Caki2 (cell line): Measurements from ENCODE around the gene ALPI. TPM values are rescaled to one million over a fixed set of nuclear protein-coding genes. Genes with fewer than 3 reads are reported as not detected.

Source experiments
- DNase-seq: peaks from one replicate; pipeline ENCODE4 v3.0.0-alpha.2; 2015; ENCODE audit warnings: low read depth
- in situ Hi-C: cut with HindIII; loops from 2 replicates; pipeline ENCODE4 v1.10.0; 2016; ENCODE audit warnings: low sequenced_read_pairs, low pct_unique_long_range_greater_than_20kb, mixed read lengths
- total RNA-seq: library from RNA; depleted of rRNA; stranded (reverse); fragments of >200 nt; shearing (Covaris generic); gene quantifications from 2 replicates; pipeline ENCODE4 v1.2.3, GENCODE V29; 2014; ENCODE audit warnings: low replicate concordance; rRNA removed

The ALPI gene
- total RNA-seq, 1 experiment from 2014 or later: not detected

- DNase-seq: no peak
- in situ Hi-C loops: no loop called here
Observed at GRCh38 chr2:232503809-232504323, 47.9 kb downstream of the ALPI start.

GRCh38 chr2:232504438-232504837, 48.5 kb downstream of the ALPI start:
- no peak for DNase-seq
- in situ Hi-C loops: no loop called here

GRCh38 chr2:232505856-232506255, 49.9 kb downstream of the ALPI start:
- DNase-seq: no peak
- in situ Hi-C loops: no loop called here

GRCh38 chr2:232506709-232507108, 50.8 kb downstream of the ALPI start:
- DNase-seq: no peak
- in situ Hi-C loops: no loop called here

- no peak for DNase-seq
- in situ Hi-C loops: no loop called here
Observed at GRCh38 chr2:232508251-232508650, 52.3 kb downstream of the ALPI start.

Other genes starting within 250 kb of the ALPI start
- gene ALPP, start 77.4 kb upstream of the ALPI start, total RNA-seq: not detected in 2 replicates
- gene ALPG, start 49.3 kb upstream of the ALPI start, total RNA-seq: not detected in 2 replicates
- 1.0 TPM in 1 of 2 replicates, not detected in the other for gene ECEL1, start 31.7 kb downstream of the ALPI start, total RNA-seq
- not detected in 2 replicates for gene PRSS56, start 64.2 kb downstream of the ALPI start, total RNA-seq
- not detected in 2 replicates for gene CHRND, start 70.0 kb downstream of the ALPI start, total RNA-seq
- gene CHRNG, start 83.5 kb downstream of the ALPI start, total RNA-seq: not detected in 2 replicates
- 1.6 and 2.2 TPM in 2 replicates for gene TIGD1, start 94.4 kb downstream of the ALPI start, total RNA-seq
- 74.2 and 146 TPM in 2 replicates for gene EIF4E2, start 94.5 kb downstream of the ALPI start, total RNA-seq
- 0.57 TPM in 1 of 2 replicates, not detected in the other for gene EFHD1, start 177.5 kb downstream of the ALPI start, total RNA-seq
- gene GIGYF2, start 241.2 kb downstream of the ALPI start, total RNA-seq: 14.4 and 29.6 TPM in 2 replicates